Measurements from ENCODE around the gene IHH. TPM values are rescaled to one million over a fixed set of nuclear protein-coding genes. Genes with fewer than 3 reads are reported as not detected.

Gene IHH
- polyA plus RNA-seq, 1 of the 3 experiments (the other 2 are of a cell fraction): 0.03 TPM

- Histone ChIP-seq H3K9me2 (no peaks in the 10 kb centered on the region), H4K20me1 (ENCODE audit: insufficient read depth) (no peaks in the 10 kb centered on the region), H3K9me3 (no peaks in the 10 kb centered on the region), H3K4me2 (no peak overlapping the region), H3K27ac (ENCODE audit: low read depth in 2 of 2, low read length in 1 of 2) (no peak overlapping the region; a peak in 1 of 4 replicates), H3K4me1 (ENCODE audit: control insufficient read depth in 1 of 2, insufficient read depth in 2 of 2, low read depth in 1 of 2, low read length in 1 of 2) (peaks cover 0 to 48% of the 10 kb centered on the region in 2 experiments; a peak in 1 of 4 replicates), H3K79me2 (ENCODE audit: insufficient read depth) (no peaks in the 10 kb centered on the region), H3F3A (replicated peaks; ENCODE audit: insufficient read depth) (no peaks in the 10 kb centered on the region), H3K4me3 (ENCODE audit: low read depth in 2 of 2, low read length in 1 of 2) (no peak overlapping the region), H3K9ac (no peak overlapping the region), H2AFZ (ENCODE audit: low read depth) (no peak overlapping the region), H3K36me3 (replicated peaks in 1 of 2; ENCODE audit: control insufficient read depth in 1 of 2, insufficient read depth in 2 of 2, low read length in 1 of 2) (no peaks in the 10 kb centered on the region), H3K27me3 (ENCODE audit: insufficient read depth) (peaks cover 28% of the 10 kb centered on the region)
- ChIA-PET POLR2A (interaction anchor here (1.0 kb wide), 2 partner anchors 16 to 22 kb away, joined by 3 read pairs; no protein-coding TSS in a partner anchor), CTCF (interaction anchor here (0.7 to 20.3 kb wide), 10 partner anchors 9 to 141 kb away, joined by 3 to 258 read pairs (median 6); partner anchors contain the start of gene NHEJ1)
- TF ChIP-seq REST (IDR thresholded peaks at IDR 0.05; ENCODE audit: low read depth, low read length) (no peak), RAD21 (IDR thresholded peaks at IDR 0.05; ENCODE audit: low read length) (no peak), USF2 (IDR thresholded peaks at IDR 0.05; ENCODE audit: borderline replicate concordance, low read depth, low read length) (no peak), ELF1 (IDR thresholded peaks at IDR 0.05) (no peak), SMC3 (IDR thresholded peaks at IDR 0.05; ENCODE audit: low read depth, low read length) (no peak), NFIC (IDR thresholded peaks at IDR 0.05; ENCODE audit: borderline replicate concordance) (no peak), IRF3 (IDR thresholded peaks at IDR 0.05; ENCODE audit: low read depth, low read length) (no peak), CTCF (IDR thresholded peaks at IDR 0.05) (no peak), JUND (IDR thresholded peaks at IDR 0.05) (no peak), USF1 (IDR thresholded peaks at IDR 0.05; ENCODE audit: borderline replicate concordance, low read depth) (no peak), YY1 (IDR thresholded peaks at IDR 0.05; ENCODE audit: low read depth) (no peak), TCF12 (IDR thresholded peaks at IDR 0.05) (no peak), GATA2 (CRISPR knock-in tag; IDR thresholded peaks at IDR 0.05) (no peak), FOSL2 (IDR thresholded peaks at IDR 0.05; ENCODE audit: borderline replicate concordance, low read depth) (no peak), FOXM1 (IDR thresholded peaks at IDR 0.05; ENCODE audit: low read depth) (no peak), EZH2phosphoT487 (IDR thresholded peaks at IDR 0.05; ENCODE audit: borderline replicate concordance, low read depth) (no peak)
- DNase-seq: no peak
- WGBS (ENCODE audit: low lambda C conversion rate): 60% methylated on average over 7 of the region's 7 CpGs
Measured at GRCh38 chr2:219018286-219018685, 42.4 kb downstream of the IHH start.
